AG09309 (cell line): Measurements from ENCODE around the gene MAOA.

Experiments
- DNase-seq: peaks from one replicate; pipeline ENCODE4 v3.0.0-alpha.2; 2010; ENCODE audit warnings: low read depth
- H3K4me3 ChIP-seq: 2 replicates; pipeline ENCODE4 v1.5.1; 2011; ENCODE audit warnings: mild to moderate bottlenecking, low read depth, low read length, moderate library complexity; ENCODE audit not compliant: control insufficient read depth
- CTCF ChIP-seq: IDR thresholded peaks from 2 replicates; pipeline ENCODE4 v1.5.1; 2011; ENCODE audit warnings: mild to moderate bottlenecking, low read depth, low read length, inconsistent platforms; ENCODE audit not compliant: insufficient read depth, control insufficient read depth; ENCODE audit errors: missing control alignments

MAOA gene

GRCh38 chrX:43758044-43758443, 101.9 kb downstream of the MAOA start:
- H3K4me3 ChIP-seq, result no peak overlapping the region
- no peak for DNase-seq
- no peak for TF ChIP-seq CTCF

- no peak overlapping the region for H3K4me3 ChIP-seq
- no peak for TF ChIP-seq CTCF
- no peak for DNase-seq
Observed at GRCh38 chrX:43785930-43786591, 130.0 kb downstream of the MAOA start.
